ENCODE results near the gene LRRC2. TPM values are rescaled to one million over a fixed set of nuclear protein-coding genes. Genes with fewer than 3 reads are reported as not detected.
A peak's percentile ranks its signal among the peaks of the same experiment; 100 is the strongest.
"Not testable (repeated sequence)": the region's sequence is repeated elsewhere in the genome, so short reads cannot be mapped to it uniquely, and the experiment has no call there.

The LRRC2 gene
- total RNA-seq, 1 experiment from 2014 or later: 2.6 TPM

- no peak overlapping the region for H2AFZ ChIP-seq (ENCODE audit: low read length)
- peak overlapping the region in 2 of 3 experiments; percentile 88 to 92; a peak in 6 of 7 replicates for H3K27ac Mint-ChIP-seq
- no peaks in the 10 kb centered on the region for H3K27me3 ChIP-seq (ENCODE audit: insufficient read depth, low read length)
- H3K56ac ChIP-seq (ENCODE audit: insufficient read length, low read depth, low read length): no peak overlapping the region
- H3K23ac ChIP-seq (ENCODE audit: insufficient read length, low read depth, low read length): no peak overlapping the region
- H4K20me1 ChIP-seq (ENCODE audit: control insufficient read depth, insufficient read depth, insufficient read length): no peaks in the 10 kb centered on the region
- no peak for TF ChIP-seq CTCF (conservative IDR thresholded peaks at IDR 0.05)
- H2BK12ac ChIP-seq (ENCODE audit: insufficient read length, low read depth, low read length): no peak overlapping the region
- no peak for DNase-seq
- H2BK15ac ChIP-seq (ENCODE audit: low read depth, low read length): no peak overlapping the region
- no peak overlapping the region for H2AK5ac ChIP-seq (ENCODE audit: insufficient read length, low read length)
- H4K91ac ChIP-seq (ENCODE audit: insufficient read length, low read depth, low read length): no peak overlapping the region
- no peak overlapping the region for H3K14ac ChIP-seq (ENCODE audit: insufficient read depth, low read length)
- H3K79me1 ChIP-seq (ENCODE audit: insufficient read depth, low read depth, low read length, poor library complexity, severe bottlenecking): no peaks in the 10 kb centered on the region
- WGBS (ENCODE audit: extremely low coverage, insufficient read length, low lambda C conversion rate): no CpG with 5 or more reads among the region's 4 CpGs
- H3K23me2 ChIP-seq (ENCODE audit: insufficient read length, low read depth, low read length, poor library complexity, severe bottlenecking): no peaks in the 10 kb centered on the region
- H3K9me3 Mint-ChIP-seq: peaks cover 24 to 26% of the 10 kb centered on the region in 2 experiments
- H3K9me3 ChIP-seq (ENCODE audit: control insufficient read depth, low read depth, low read length): peaks cover 5% of the 10 kb centered on the region
- H4K5ac ChIP-seq (ENCODE audit: insufficient read length, low read depth, low read length): no peak overlapping the region
- peaks cover 41 to 45% of the 10 kb centered on the region in 2 experiments for H3K4me1 Mint-ChIP-seq
- no peak overlapping the region for H2BK5ac ChIP-seq (ENCODE audit: insufficient read length, low read length)
- no peak overlapping the region for H3K18ac ChIP-seq (ENCODE audit: insufficient read length, low read depth, low read length)
- H3K4ac ChIP-seq (ENCODE audit: low read depth, low read length): no peak overlapping the region
- no peak overlapping the region for H2BK120ac ChIP-seq (ENCODE audit: low read depth, low read length, poor library complexity, severe bottlenecking)
- H3K27me3 Mint-ChIP-seq (ENCODE audit: low read depth): no peaks in the 10 kb centered on the region; the same call in 1 of the 2 replicates
- no peak overlapping the region for H4K8ac ChIP-seq (replicated peaks; ENCODE audit: insufficient read length, low read depth, low read length)
- H3K4me3 Mint-ChIP-seq: no peak overlapping the region
- H3K27ac ChIP-seq (ENCODE audit: insufficient read length, low read depth, low read length): peak overlapping the region; percentile 8
- peaks cover 25 to 34% (median 28%) of the 10 kb centered on the region in 3 experiments for H3K36me3 Mint-ChIP-seq (ENCODE audit: insufficient read depth in 1 of 3, low read depth in 3 of 3)
- no peak overlapping the region for H3T11ph ChIP-seq (ENCODE audit: low read length)
- no peak overlapping the region for H3K9ac ChIP-seq (ENCODE audit: extremely low read depth, insufficient read length, low read length)
- no peak overlapping the region for H2BK20ac ChIP-seq (ENCODE audit: low read depth, low read length, poor library complexity, severe bottlenecking)
- peaks cover 13% of the 10 kb centered on the region; the same call in 1 of the 2 replicates for H3K4me1 ChIP-seq (ENCODE audit: insufficient read depth, low read length)
- H3K4me2 ChIP-seq (ENCODE audit: insufficient read depth, insufficient read length, low read length): no peak overlapping the region
- no peaks in the 10 kb centered on the region for H3K79me2 ChIP-seq (ENCODE audit: insufficient read depth, low read length)
Measured at GRCh38 chr3:46549408-46549904, 16.6 kb downstream of the LRRC2 start.

GRCh38 chr3:46548611-46549010 is 17.5 kb downstream of the LRRC2 start:
- H3K4me1 Mint-ChIP-seq: peaks cover 49 to 52% of the 10 kb centered on the region in 2 experiments
- DNase-seq; H3K9ac ChIP-seq (ENCODE audit: extremely low read depth, insufficient read length, low read length); H4K5ac ChIP-seq (ENCODE audit: insufficient read length, low read depth, low read length); H2BK120ac ChIP-seq (ENCODE audit: low read depth, low read length, poor library complexity, severe bottlenecking); H2AFZ ChIP-seq (ENCODE audit: low read length); H3K4me2 ChIP-seq (ENCODE audit: insufficient read depth, insufficient read length, low read length); H3T11ph ChIP-seq (ENCODE audit: low read length); H4K20me1 ChIP-seq (ENCODE audit: control insufficient read depth, insufficient read depth, insufficient read length); H3K27me3 ChIP-seq (ENCODE audit: insufficient read depth, low read length); H3K79me2 ChIP-seq (ENCODE audit: insufficient read depth, low read length); H3K79me1 ChIP-seq (ENCODE audit: insufficient read depth, low read depth, low read length, poor library complexity, severe bottlenecking); H2BK12ac ChIP-seq (ENCODE audit: insufficient read length, low read depth, low read length); H2BK15ac ChIP-seq (ENCODE audit: low read depth, low read length); H3K18ac ChIP-seq (ENCODE audit: insufficient read length, low read depth, low read length); H3K27me3 Mint-ChIP-seq (ENCODE audit: low read depth); H3K14ac ChIP-seq (ENCODE audit: insufficient read depth, low read length); H3K9me3 ChIP-seq (ENCODE audit: control insufficient read depth, low read depth, low read length); H4K8ac ChIP-seq (replicated peaks; ENCODE audit: insufficient read length, low read depth, low read length); H2BK5ac ChIP-seq (ENCODE audit: insufficient read length, low read length); H3K23ac ChIP-seq (ENCODE audit: insufficient read length, low read depth, low read length); H3K4ac ChIP-seq (ENCODE audit: low read depth, low read length); H2AK5ac ChIP-seq (ENCODE audit: insufficient read length, low read length); H3K27ac ChIP-seq (ENCODE audit: insufficient read length, low read depth, low read length); H2BK20ac ChIP-seq (ENCODE audit: low read depth, low read length, poor library complexity, severe bottlenecking); H4K91ac ChIP-seq (ENCODE audit: insufficient read length, low read depth, low read length); H3K23me2 ChIP-seq (ENCODE audit: insufficient read length, low read depth, low read length, poor library complexity, severe bottlenecking); H3K56ac ChIP-seq (ENCODE audit: insufficient read length, low read depth, low read length): not testable (repeated sequence)
- WGBS (ENCODE audit: extremely low coverage, insufficient read length, low lambda C conversion rate): no CpG with 5 or more reads among the region's 3 CpGs
- peak overlapping the region in 1 of 3 experiments; percentile 53; a peak in 1 of 7 replicates for H3K27ac Mint-ChIP-seq
- peaks cover 25 to 34% (median 28%) of the 10 kb centered on the region in 3 experiments for H3K36me3 Mint-ChIP-seq (ENCODE audit: insufficient read depth in 1 of 3, low read depth in 3 of 3)
- H3K9me3 Mint-ChIP-seq: peaks cover 24 to 26% of the 10 kb centered on the region in 2 experiments
- H3K4me1 ChIP-seq (ENCODE audit: insufficient read depth, low read length): peaks cover 13% of the 10 kb centered on the region; the same call in 1 of the 2 replicates
- peak overlapping the region in 1 of 2 experiments; percentile 2; a peak in 1 of 5 replicates for H3K4me3 Mint-ChIP-seq
